MCF 10A (cell line): ENCODE results near the gene KLF2. TPM values are rescaled to one million over a fixed set of nuclear protein-coding genes. Genes with fewer than 3 reads are reported as not detected.
A peak's percentile ranks its signal among the peaks of the same experiment; 100 is the strongest.

Experiments used
- BruUV-seq: library from RNA; stranded (reverse); fragments of 400-500 nt; replicated peaks from 2 replicates; lab custom pipeline; 2021; lab: Mats Ljungman, UMichigan
- CTCF ChIA-PET: fragments of 300-600 bp; sonication (Branson Sonifier 250); formaldehyde crosslinking; extraction: SDS; loops from one replicate; lab custom pipeline; 2021; ENCODE audit warnings: antibody characterized with exemption, inconsistent platforms; lab: Yijun Ruan, JAX
- POLR2A ChIA-PET: fragments of 300-600, 350-650 bp; sonication (Branson Sonifier 250); formaldehyde crosslinking; extraction: SDS; loops from one replicate; lab custom pipeline; 2020; ENCODE audit warnings: antibody characterized with exemption, inconsistent platforms; lab: Yijun Ruan, JAX
- DNase-seq: peaks from one replicate; pipeline ENCODE4 v3.0.0-alpha.2; 2018; ENCODE audit not compliant: unreplicated experiment
- H3K27ac Mint-ChIP-seq: one replicate; pipeline ENCODE4 v1.8.0; 2022; ENCODE audit warnings: mild to moderate bottlenecking, low read depth, mixed read lengths; ENCODE audit not compliant: unreplicated experiment
- H3K27me3 Mint-ChIP-seq: one replicate; pipeline ENCODE4 v1.8.0; 2022; ENCODE audit warnings: mixed read lengths; ENCODE audit not compliant: insufficient read depth, unreplicated experiment
- H3K36me3 Mint-ChIP-seq: one replicate; pipeline ENCODE4 v1.8.0; 2022; ENCODE audit warnings: mild to moderate bottlenecking, moderate library complexity, mixed read lengths; ENCODE audit not compliant: insufficient read depth, unreplicated experiment
- H3K4me1 Mint-ChIP-seq: one replicate; pipeline ENCODE4 v1.8.0; 2022; ENCODE audit warnings: mixed read lengths; ENCODE audit not compliant: insufficient read depth, unreplicated experiment
- H3K4me3 Mint-ChIP-seq: one replicate; pipeline ENCODE4 v1.8.0; 2022; ENCODE audit warnings: mild to moderate bottlenecking, moderate library complexity, mixed read lengths; ENCODE audit not compliant: unreplicated experiment
- H3K9me3 Mint-ChIP-seq: one replicate; pipeline ENCODE4 v1.8.0; 2022; ENCODE audit warnings: mixed read lengths; ENCODE audit not compliant: unreplicated experiment
- intact Hi-C: fragments of 100-400 bp; cut with micrococcal nuclease; formaldehyde crosslinking; loops from 2 replicates; pipeline ENCODE4 v1.14.1; 2022
- total RNA-seq: library from RNA; stranded (reverse); gene quantifications from 2 replicates; pipeline ENCODE4 v1.2.3, GENCODE V29; 2022
- TF ChIP-seq, protein P1 (sequence below): fragments of 200-600 bp; IDR thresholded peaks from one replicate; pipeline ENCODE4 v1.8.0; 2022; ENCODE audit warnings: antibody characterized with exemption, mild to moderate bottlenecking; ENCODE audit not compliant: unreplicated experiment

The KLF2 gene
- total RNA-seq, 1 experiment from 2014 or later = 3.8 TPM

DNA sequence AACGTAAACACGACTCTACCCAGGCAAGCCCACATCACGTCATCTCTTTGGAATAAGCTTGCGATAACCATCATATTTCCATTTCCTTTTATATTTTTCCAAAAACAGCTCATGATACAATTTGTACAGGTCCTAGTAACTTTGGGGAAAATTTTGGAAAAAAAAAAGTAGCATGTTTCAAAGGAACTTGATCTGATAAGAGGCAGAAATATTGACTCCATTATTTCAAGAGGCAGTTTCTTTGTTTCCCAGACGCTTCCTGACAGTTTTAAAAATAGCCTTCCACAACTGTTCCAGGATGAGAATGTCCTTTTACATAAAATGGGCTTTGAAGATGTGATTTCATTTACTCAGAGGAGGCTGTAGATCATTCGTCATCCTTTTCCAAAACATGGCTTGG lies 23.1 kb downstream of the KLF2 start:
- Mint-ChIP-seq H3K4me3 (no peak overlapping the region), H3K36me3 (peaks cover 9% of the 10 kb centered on the region), H3K27ac (no peak overlapping the region), H3K27me3 (no peaks in the 10 kb centered on the region), H3K4me1 (no peaks in the 10 kb centered on the region), H3K9me3 (no peaks in the 10 kb centered on the region)
- no peak for DNase-seq
- intact Hi-C loops = no loop called here
- CTCF ChIA-PET = interaction anchor here (0.6 to 1.6 kb wide), 2 partner anchors 100 to 292 kb away, joined by 3 to 7 read pairs; no protein-coding TSS in a partner anchor
- TF ChIP-seq, protein P1, sequence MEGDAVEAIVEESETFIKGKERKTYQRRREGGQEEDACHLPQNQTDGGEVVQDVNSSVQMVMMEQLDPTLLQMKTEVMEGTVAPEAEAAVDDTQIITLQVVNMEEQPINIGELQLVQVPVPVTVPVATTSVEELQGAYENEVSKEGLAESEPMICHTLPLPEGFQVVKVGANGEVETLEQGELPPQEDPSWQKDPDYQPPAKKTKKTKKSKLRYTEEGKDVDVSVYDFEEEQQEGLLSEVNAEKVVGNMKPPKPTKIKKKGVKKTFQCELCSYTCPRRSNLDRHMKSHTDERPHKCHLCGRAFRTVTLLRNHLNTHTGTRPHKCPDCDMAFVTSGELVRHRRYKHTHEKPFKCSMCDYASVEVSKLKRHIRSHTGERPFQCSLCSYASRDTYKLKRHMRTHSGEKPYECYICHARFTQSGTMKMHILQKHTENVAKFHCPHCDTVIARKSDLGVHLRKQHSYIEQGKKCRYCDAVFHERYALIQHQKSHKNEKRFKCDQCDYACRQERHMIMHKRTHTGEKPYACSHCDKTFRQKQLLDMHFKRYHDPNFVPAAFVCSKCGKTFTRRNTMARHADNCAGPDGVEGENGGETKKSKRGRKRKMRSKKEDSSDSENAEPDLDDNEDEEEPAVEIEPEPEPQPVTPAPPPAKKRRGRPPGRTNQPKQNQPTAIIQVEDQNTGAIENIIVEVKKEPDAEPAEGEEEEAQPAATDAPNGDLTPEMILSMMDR = no peak
- POLR2A ChIA-PET = no interaction called here
- no TSS peak for BruUV-seq

DNA sequence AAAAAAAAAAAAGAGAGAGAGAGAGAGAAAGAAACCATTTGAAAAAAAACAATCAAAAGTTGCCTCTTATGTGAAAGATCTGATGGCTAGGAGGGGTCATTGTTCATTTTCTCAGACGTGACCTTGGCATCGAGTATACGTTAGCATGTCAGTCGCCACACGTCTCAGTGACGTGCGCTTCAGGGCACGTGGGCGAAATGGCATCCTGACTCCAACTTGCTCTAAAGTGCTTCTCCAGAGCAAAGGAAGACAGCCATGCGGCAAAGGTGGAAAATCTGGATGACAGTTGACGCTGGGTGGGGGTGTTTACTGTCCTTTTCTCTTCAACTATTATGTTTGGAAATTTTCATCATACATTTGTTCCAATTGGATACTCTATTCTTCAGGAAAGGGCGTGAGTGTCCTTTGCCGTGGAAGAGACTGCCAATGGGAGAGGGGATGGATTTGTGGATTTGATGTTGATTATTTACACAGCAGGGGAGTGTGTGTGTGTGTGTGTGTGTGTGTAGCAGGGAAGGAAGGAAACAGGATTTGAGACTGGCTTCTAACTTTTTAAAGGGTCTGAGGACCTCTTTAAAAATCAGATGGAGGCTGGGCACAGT lies 25.0 kb downstream of the KLF2 start:
- CTCF ChIA-PET = no interaction called here
- H3K27me3 Mint-ChIP-seq = no peaks in the 10 kb centered on the region
- no TSS peak for BruUV-seq

DNA sequence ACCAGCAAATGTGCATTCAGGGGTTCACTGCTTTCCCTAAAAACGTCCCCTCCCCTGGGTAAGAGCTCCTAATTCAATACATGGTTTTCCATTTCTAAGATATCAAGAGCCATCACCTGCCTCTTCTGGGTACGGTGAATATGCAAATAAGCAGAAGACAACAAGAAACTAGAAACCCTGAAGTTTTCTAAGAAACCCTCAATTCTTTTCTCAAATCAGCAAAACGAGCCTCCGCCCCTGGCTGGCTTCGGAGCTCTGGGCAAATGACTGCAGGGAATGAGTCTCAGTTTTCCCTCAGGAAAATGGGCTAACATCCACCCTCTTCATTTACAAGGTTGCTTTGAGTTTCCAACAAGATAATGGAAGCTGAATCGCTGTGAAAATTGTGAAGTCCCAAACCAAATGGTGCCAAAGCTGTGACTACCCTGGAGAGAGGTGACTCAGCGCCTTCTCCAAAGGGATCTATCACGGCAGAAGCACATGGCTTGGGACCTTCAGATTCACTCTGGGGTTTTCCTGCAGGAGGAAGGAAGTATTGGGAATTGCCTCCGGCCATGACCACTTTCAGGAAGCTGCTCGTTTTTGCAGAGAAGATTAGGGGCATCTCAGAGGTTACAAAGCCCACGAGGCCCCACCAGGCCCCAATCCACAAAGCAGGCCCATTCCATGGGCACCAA lies 26.6 kb downstream of the KLF2 start:
- ChIA-PET POLR2A (no interaction called here), CTCF (interaction anchor here (0.6 to 1.2 kb wide), 2 partner anchors 12 to 18 kb away, joined by 3 read pairs; no protein-coding TSS in a partner anchor)
- Mint-ChIP-seq H3K9me3 (no peaks in the 10 kb centered on the region), H3K27me3 (no peaks in the 10 kb centered on the region), H3K36me3 (peaks cover 9% of the 10 kb centered on the region), H3K4me3 (no peak overlapping the region), H3K4me1 (no peaks in the 10 kb centered on the region), H3K27ac (no peak overlapping the region)
- DNase-seq = peak; percentile 26
- intact Hi-C loops = no loop called here
- TF ChIP-seq, protein P1 = no peak
- no TSS peak for BruUV-seq

More for the DNA sequence above, 25.0 kb downstream of the KLF2 start:
- POLR2A ChIA-PET = no interaction called here
- intact Hi-C loops = no loop called here
- TF ChIP-seq, protein P1 = no peak
- DNase-seq = no peak
- no peak overlapping the region for H3K4me3 Mint-ChIP-seq
- H3K9me3 Mint-ChIP-seq = no peaks in the 10 kb centered on the region
- H3K27ac Mint-ChIP-seq = no peak overlapping the region
- H3K4me1 Mint-ChIP-seq = no peaks in the 10 kb centered on the region
- peaks cover 9% of the 10 kb centered on the region for H3K36me3 Mint-ChIP-seq

DNA sequence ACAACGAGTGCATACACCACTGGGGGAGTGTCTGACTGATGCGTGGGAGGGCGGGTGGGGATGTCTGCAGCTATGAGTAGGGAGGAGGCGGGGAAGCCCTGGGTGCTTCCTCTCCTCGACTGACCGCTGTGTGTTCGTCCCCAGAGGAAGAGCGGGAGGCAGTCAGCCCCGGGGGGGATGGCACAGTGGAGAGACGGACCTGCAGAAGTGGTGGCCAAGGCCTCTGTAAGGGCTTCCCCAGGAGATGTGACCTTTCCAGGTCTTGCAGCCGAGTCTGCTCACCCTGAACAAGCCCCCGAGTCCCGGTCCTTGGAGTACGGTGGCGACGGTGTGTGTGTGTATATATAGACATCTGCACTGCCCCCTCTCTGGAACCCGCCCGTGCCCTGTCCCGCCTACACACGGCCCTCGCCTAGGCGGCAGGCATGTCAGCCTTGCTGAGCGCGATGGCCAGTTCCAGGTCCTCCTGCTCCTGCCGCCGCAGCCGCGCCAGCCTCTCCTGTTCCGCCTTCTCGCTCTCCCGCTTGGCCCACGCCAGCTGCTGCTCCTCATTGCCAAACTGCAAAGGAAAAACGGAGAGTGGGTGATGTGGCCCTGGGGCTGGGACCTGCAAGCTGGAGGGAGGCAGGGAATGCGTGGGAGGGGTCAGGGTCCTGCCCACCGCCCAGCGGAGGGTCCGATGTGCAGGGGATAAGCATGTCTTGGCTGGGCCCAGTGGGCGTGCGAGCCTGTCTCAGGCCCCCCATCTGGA lies 30.8 kb downstream of the KLF2 start:
- ChIA-PET POLR2A (interaction anchor here (0.6 kb wide), 1 partner anchor 16 kb away, joined by 5 read pairs; no protein-coding TSS in a partner anchor), CTCF (no interaction called here)
- peaks cover 16% of the 10 kb centered on the region for H3K36me3 Mint-ChIP-seq
- TF ChIP-seq, protein P1 = no peak
- no peak for DNase-seq
- no peaks in the 10 kb centered on the region for H3K27me3 Mint-ChIP-seq
- no peaks in the 10 kb centered on the region for H3K9me3 Mint-ChIP-seq
- H3K4me3 Mint-ChIP-seq = no peak overlapping the region
- intact Hi-C loops = no loop called here
- BruUV-seq = no TSS peak
- H3K4me1 Mint-ChIP-seq = no peaks in the 10 kb centered on the region
- H3K27ac Mint-ChIP-seq = no peak overlapping the region
